Measurements from ENCODE around the gene ROBO3.

- TF ChIP-seq CTCF (IDR thresholded peaks at IDR 0.05; ENCODE audit: low read depth, low read length, poor library complexity, severe bottlenecking) (no peak), EZH2phosphoT487 (IDR thresholded peaks at IDR 0.05; ENCODE audit: borderline replicate concordance, low read length) (no peak)
These were observed 4.1 kb downstream of the ROBO3 start for GRCh38 chr11:124869331-124869730.
